Measurements from ENCODE around the gene ADCY7. TPM values are rescaled to one million over a fixed set of nuclear protein-coding genes. Genes with fewer than 3 reads are reported as not detected.

ADCY7 gene
- total RNA-seq, 1 donor from 2014 or later: 9.8 TPM

DNA sequence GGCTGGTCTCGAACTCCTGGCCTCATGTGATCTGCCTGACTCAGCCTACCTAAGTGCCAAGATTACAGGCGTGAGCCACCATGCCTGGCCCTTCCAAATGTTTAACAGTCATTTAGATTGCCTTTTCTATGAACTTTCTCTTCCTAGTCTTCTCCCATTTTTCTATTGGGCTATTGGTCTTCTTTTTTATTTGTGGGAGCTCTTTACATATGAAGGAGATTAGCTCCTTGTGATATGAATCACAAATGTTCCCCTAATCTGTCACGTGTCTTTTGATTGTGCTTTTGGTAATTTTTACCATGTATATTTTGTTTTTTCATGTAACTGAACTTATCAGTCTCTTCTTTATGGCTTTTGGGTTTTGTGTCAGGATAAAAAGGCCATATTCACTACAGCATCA is 11.9 kb downstream of the ADCY7 start:
- FAIRE-seq: no peak

DNA sequence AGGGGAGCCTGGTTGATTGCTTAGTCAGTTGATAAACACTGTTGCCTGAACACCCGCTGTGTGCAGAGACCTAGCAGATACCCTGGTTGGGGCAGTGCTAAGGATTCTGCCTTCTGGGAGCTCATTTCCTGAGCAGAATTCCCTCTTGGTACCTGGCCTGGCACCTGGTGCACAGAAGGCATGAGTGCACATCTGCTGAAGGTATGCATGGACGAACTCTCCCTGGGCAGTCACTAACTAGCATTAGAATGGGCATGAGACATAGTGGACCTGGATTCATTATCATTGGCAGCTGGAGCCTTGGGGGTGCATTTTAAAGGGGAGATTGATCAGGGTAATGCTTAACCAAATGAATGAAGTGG is 13.1 kb downstream of the ADCY7 start:
- DNase-seq (ENCODE audit: low spot score in 2 of 2) (no peak), FAIRE-seq (no peak)

More for the DNA sequence above, 11.9 kb downstream of the ADCY7 start:
- no peak for DNase-seq (ENCODE audit: low spot score in 2 of 2)

DNA sequence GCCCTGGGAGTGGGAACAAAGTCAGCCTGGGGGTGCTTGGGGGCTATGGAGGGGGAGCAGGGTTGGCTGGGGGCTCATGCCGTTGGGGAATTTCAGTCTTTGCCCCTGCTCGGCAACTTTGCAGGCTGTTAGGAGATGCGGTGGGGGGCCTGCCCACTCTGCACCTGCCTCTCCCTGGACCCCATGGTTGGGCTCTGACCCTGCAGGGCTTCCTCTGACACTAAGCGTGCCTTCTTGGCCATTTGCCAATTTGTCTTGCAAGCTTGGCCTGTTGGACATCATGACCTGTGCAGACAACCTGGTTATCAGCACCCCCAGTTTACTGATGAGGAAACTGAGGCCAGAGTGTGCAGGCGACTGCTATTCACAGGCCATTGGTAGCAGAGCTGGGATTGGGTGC is 14.6 kb downstream of the ADCY7 start:
- FAIRE-seq (no peak), DNase-seq (ENCODE audit: low spot score in 2 of 2) (no peak)

DNA sequence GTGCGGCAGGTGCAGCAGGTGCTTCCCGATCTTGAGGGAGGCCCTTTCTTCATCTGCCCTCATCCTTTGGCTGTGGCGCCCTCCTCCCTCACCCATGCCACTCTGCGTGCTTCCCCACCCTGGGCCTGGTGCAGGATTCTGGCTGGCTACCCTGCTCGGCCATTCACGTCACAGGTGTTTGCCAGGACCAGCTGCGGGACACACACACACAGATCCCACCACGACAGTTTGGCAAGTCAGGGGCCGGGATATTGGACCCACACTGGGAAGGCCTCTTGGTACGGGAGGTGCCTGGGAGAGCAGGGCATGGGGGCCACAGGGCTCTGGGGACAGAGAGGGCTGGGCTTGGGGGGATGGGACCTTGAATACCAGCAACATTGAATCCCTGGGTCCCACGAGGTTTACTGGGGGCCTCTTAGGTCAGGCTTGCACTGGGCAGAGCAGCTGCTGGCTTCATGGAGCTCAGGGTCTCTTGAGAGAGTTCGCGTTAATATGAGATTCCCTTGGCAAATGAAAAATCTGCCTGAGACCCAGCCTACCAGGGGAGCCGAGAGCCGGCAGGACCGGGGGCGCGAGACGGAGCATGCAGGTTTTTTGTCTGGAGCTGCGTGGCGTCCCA is 15.1 kb downstream of the ADCY7 start:
- FAIRE-seq: no peak
- DNase-seq (ENCODE audit: low spot score in 2 of 2): no peak

DNA sequence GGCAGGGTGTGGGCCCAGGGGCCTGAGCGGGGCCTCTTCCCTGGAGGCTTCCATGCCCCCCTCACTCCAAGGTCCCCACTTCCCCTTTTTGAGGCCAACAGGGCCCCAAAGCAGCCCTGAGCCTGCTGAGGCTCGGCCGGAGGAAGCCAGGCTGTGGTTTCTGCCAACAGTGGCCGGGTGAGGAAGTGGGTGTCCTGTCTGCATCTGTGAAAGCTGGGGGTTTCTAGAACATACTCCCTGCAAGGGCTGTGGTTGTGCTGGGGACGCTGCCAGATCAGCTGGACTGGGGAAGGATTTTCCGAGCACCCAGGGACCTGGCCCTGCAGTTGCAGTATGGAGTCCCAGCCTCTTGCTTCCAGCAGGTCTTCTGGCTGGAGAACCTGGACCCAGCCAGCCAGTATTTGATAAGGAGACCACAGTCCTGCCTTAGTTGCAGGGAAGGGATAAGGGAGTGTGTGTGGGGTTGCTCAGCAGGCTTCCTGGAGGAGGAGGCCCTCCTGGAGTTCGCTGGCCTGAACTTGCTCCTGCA is 15.7 kb downstream of the ADCY7 start:
- DNase-seq (ENCODE audit: low spot score in 2 of 2) (no peak), FAIRE-seq (no peak)

DNA sequence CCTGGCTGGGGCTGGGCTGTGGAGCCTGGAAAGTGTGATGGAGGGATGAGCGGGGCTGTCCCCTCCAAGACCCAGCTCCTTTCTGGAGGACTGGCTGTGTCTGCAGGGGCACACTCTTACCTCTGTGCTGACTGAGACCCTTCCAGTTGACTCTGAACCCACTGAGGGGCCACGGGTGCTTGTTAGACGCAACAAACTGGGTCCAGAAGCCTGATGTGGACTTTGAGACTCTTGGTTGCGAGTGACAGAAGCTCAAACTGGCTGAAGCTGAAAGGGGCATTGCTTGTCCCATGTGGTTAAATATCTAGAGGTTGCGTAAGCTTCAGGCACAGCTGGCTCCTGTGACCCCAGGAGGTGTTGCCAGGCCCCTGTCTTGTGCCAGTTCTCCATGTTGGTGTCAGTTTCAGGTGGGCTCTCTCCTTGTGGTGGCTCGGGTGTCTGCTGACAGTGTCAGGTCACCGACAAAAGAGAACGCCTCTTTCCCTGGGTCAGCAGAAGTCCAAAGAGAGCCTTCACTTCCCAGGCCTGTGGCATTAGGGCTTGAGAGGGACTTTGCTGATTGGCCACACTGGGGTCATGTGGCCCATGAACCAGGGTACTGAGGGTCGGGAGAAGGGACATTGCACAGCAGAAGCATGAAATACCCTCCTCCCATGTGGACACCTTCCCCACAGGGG is 16.7 kb downstream of the ADCY7 start:
- FAIRE-seq: no peak

DNA sequence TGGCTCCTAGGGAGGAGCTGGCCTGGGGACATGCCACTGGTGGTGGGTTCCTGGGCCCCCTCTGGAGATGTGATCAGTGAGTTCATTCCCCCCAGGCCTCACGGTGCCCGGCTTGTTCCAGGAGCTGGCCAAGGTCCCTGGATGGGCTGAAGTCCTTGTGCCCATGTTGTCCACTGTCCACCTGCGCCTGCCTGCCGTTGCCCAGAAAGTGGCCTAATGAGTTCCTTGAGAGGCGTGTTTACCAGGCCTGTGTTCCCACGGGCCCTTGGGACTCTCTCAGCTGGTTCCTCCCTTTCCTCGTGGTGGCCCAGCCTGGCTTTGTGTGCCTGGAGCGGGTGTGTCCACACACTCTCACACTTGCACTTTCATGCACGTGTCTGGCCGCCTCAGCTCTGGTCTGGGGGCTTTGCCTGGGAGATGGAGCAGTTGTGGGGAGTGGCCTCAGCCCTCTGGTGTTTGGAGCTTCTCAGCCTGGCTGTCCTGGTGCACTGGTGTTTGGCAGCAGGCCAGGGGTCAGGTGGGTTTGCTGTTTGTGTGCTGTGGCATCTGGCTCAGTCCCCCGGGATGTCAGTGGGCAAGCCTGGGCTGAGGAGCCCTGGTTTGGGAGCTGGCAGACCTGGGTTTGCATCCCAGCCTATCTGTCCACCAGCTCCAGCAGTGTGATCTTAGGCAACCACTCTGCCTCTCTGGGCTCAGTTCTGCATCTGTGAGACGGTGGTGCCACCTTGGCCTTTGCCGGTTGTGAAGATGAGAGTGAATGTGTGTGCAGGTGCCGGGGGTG is 18.0 kb downstream of the ADCY7 start:
- DNase-seq (ENCODE audit: low spot score in 2 of 2) (no peak), FAIRE-seq (no peak)

More for the DNA sequence above, 16.7 kb downstream of the ADCY7 start:
- no peak for DNase-seq (ENCODE audit: low spot score in 2 of 2)

DNA sequence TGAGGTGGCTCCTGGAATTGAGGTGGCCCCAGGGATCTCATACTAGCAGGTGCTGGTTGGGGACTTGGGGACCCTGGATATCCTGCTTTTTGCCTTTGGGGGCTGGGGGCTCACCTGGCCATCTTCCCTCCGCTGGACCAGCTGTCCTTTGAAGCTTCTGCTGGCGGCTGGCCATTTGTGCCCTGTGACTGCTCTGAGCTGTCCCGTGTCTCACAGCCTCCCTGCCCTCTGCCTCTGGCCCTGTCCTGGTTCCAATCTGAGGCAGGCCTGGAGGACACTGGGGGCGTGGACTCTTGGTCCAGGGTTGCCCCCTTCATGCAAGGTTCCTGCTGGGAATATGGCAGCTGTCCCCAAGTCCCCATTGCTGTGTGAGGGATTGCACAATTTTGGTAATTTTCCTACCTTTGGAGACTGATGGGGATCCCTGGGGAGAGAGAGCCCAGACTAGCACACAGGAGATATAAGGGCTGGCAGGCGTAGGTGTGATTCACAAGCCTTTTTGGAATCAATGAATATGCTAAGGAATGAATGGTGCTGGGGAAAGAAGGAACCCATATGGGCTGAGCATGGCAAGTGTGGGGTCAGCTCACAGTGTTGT is 19.2 kb downstream of the ADCY7 start:
- DNase-seq (ENCODE audit: low spot score in 2 of 2) (no peak), FAIRE-seq (no peak)

DNA sequence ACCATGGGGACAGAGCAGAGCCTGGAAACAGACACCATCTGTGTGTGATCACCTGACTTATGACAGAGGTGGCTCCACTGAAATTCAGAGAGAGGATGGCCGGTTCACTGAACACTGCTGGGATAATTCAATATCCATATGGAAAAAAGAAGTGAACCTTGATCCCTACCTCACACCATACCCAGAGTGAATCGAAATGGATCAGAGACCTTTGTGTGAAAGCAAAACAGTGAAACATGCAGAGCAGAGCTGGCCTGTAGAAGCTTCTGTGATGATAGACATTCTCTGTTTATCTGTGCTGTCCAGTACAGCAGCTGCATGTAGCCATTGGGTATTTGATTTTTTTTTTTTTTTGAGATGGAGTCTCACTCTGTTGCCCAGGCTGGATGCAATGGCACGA is 20.3 kb downstream of the ADCY7 start:
- no peak for FAIRE-seq

DNA sequence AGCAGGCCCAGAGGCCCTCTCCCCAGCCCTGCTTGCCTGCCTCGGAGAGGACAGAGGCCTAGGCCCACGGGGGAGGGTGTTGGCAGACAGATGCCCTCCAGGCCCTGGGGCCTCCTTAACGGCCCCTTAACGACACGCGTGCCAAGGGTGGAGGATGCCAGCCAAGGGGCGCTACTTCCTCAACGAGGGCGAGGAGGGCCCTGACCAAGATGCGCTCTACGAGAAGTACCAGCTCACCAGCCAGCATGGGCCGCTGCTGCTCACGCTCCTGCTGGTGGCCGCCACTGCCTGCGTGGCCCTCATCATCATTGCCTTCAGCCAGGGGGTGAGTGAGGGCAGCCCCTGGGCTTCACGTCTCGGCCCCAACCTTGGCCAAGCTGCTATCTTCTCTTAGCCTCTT is 21.7 kb downstream of the ADCY7 start:
- DNase-seq (ENCODE audit: low spot score in 2 of 2) (no peak), FAIRE-seq (no peak)

More for the DNA sequence above, 20.3 kb downstream of the ADCY7 start:
- DNase-seq (ENCODE audit: low spot score in 2 of 2): no peak

DNA sequence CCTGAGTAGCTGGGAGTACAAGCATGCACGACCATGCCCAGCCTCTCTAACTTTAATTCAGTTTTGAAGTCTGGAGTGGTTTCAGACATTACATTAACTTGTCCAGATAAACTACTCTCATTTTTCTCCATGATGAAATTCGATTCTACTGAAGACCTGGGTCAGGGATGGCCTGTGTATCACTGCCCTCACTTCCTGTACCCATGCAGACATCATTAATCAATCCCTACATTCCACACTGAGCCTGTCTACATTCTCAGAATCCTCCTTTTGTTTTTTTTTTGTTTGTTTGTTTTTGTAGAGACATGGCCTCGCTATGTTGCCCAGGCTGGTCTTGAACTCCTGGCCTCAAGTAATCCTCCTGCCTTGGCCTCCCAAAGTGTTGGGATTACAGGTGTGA is 22.6 kb downstream of the ADCY7 start:
- no peak for FAIRE-seq
- no peak for DNase-seq (ENCODE audit: low spot score in 2 of 2)

DNA sequence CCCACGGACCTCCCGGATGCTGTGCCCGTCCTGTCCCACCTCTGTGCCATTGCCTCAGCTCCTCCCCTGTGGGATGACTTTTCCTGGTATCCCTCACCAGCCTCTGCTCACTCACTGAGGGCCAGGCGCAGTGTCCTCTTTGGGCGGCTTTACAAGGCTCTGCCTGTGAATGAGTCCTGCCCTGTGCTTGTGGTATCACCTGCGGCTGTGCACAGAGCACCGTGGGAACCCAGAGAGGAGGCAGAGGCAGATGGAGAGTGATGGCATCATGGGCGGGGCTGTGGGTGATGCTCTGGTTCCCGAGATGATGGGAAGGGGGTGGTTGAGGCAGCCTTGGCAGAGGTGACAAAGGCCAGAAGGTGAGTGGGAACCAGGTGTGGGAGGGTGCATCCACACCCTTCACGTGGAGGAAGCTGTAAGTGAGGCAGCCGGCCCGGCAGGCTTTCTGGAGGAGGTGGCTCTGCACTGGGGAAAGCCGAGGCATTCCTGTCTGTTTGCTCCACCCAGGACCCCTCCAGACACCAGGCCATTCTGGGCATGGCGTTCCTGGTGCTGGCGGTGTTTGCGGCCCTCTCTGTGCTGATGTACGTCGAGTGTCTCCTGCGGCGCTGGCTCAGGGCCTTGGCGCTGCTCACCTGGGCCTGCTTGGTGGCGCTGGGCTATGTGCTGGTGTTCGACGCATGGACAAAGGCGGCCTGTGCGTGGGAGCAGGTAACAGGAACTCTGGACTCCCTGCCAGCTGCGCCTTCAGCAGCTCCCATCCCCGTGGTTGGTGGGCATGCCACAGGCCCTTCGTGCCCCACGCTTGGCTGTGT is 23.8 kb downstream of the ADCY7 start:
- no peak for FAIRE-seq
- no peak for DNase-seq (ENCODE audit: low spot score in 2 of 2)

DNA sequence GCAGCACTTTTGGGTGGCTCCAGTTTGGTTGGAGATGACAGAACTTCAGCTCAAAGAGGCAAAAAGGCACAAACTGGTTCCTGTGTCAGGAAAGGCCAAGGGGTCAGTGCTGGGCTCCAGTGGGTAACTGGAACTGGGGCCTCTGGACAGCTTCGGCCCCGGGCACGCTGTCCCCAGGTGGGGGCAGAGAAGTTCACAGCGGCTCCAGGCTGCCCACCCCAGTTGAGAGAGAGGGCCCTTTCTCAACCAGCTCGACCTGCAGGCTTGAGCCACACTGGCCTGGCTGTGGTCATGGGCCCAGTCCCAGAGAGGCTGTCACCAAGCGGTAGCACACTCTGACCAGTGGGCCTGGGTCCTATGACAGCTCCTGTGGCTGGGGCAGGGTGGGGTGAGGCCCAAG is 24.5 kb downstream of the ADCY7 start:
- DNase-seq (ENCODE audit: low spot score in 2 of 2) (no peak), FAIRE-seq (no peak)

DNA sequence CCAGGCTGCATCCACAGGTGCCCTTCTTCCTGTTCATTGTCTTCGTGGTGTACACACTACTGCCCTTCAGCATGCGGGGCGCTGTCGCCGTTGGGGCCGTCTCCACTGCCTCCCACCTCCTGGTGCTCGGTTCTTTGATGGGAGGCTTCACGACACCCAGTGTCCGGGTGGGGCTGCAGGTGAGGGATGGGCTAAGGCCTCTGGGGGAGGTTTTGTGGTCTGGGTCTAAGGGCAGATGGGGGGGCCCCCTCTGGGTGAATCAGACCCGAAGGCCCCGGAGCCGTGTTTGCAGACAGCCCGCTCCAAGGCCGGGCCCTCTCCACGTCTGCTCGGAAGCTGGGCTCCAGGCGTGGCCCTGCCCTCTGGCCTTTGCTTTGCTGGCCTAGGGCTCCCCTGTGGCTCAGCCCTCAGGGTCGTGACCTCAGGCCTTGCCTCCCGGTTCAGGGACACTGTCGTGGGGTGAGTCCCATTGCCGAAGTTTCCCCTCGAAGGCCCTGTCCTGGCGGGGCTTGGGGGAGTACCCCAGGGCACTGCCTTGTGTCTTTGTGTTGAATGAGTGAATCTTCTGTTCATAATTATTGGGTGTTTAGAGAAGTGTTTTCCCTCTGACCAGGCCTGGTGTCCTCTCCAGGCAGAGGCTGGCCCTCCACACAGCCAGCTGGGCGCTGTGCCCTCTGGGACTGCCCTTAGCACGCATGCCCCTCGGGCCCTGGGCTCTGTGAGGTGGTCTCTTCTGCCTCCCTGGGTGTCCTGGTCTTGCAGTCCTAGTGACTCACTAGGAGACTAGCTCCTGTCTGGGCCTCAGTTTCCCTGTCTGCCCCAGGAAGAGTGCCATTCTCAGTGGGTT is 25.6 kb downstream of the ADCY7 start:
- no peak for DNase-seq (ENCODE audit: low spot score in 2 of 2)
- no peak for FAIRE-seq

DNA sequence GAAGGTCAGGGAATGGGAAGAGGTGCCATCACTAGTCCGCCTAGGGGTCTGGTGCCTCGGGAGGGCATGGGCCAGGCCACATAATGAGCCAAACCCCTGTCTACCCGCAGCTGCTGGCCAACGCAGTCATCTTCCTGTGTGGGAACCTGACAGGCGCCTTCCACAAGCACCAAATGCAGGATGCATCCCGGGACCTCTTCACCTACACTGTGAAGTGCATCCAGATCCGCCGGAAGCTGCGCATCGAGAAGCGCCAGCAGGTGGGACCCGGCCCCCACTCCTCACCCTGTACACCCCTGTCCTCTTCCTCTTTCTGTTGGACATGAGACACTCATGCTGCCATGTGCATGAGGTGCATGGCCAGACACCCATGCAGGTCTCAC is 26.2 kb downstream of the ADCY7 start:
- DNase-seq (ENCODE audit: low spot score in 2 of 2) (no peak), FAIRE-seq (no peak)

DNA sequence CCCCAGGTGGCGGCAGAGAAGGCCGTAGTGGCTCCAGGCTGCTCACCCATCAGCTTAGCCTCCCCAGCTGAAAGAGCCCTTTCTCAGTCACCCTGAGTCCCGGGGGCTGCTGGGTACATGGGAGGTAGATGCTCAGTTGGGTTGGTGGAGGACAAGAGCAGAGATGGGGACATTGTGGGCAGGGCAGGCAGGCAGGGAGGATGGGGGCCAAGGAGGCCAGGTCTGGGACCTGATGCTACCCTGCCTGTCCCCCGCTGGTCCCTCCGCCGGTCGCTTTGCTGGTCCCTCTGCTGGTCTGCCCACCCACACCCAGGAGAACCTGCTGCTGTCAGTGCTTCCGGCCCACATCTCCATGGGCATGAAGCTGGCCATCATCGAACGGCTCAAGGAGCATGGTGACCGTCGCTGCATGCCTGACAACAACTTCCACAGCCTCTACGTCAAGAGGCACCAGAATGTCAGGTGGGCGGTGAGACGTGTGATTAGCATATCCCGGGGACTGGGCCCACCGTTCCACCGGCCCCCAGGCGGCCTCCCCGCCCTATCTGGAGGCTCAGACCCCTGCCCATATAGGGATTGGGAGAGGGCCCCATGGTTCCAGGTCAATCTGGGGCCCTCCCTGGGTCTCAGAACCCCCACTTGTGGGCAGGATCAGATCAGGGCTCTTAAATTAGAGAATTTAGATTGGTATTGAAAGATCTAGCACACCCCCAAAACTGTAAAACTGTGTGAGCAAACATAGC is 26.9 kb downstream of the ADCY7 start:
- FAIRE-seq: no peak
- DNase-seq (ENCODE audit: low spot score in 2 of 2): no peak

DNA sequence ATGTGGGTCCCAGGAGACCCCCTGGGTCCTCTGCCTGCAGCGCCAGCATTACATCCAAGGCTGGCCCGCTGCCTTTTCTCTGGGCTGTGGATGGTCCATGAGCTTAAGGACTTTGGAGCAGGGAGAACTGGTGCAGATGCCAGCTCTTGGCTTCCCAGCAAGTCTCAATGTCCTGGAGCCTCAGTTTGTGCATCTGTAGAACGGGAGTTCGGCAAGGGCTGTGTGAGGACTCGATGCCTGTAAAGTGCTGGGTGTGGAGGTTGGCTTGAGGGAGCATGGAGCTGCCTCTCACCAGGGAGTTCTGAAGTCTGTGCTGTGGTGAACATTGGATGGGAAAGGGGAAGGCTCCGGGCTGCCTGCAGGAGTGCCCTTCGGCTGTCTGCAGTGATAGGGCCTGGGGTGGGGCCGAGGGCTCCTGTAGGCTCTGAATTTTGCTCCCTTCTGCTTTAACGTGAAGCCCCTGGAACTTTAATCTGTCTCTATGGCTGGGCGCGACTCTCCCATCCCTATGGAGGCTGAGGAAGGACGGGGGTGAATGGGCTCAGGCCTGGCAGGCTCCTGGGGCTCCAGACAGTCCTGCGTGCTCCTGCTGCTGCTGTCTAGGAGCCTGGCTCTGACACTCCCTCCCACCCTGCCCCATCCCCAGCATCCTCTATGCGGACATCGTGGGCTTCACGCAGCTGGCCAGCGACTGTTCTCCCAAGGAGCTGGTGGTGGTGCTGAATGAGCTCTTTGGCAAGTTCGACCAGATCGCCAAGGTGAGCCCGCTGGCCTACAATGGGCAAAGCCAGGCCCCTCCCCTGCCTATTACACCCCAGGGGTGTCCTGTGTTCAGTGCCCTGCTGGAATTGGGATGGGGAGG is 27.9 kb downstream of the ADCY7 start:
- no peak for FAIRE-seq

DNA sequence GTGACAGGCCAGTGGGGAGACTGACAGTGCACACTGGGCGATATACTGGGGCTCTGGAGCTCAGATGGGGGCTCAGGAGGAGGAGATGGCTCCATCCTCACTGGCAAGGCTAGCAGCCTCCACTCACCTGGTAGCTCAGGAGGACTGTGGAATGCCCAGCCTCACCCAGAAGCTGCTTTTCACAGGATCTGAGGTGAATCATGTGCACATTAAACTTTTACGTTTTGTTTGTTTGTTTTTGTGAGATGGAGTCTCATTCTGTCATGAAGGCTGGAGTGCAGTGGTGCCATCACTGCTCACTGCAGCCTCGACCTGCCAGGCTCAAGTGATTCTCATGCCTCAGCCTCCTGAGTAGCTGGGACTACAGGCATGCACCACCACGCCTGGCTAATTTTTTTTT is 28.6 kb downstream of the ADCY7 start:
- DNase-seq (ENCODE audit: low spot score in 2 of 2): no peak
- no peak for FAIRE-seq

More for the DNA sequence above, 27.9 kb downstream of the ADCY7 start:
- DNase-seq (ENCODE audit: low spot score in 2 of 2): no peak
